ELR (cell line): Measurements from ENCODE around the gene DTNBP1.

ENCODE experiments used
- DNase-seq: peaks from one replicate; pipeline ENCODE4 v3.0.0-alpha.2; 2015; ENCODE audit warnings: low read depth

Gene DTNBP1

DNA sequence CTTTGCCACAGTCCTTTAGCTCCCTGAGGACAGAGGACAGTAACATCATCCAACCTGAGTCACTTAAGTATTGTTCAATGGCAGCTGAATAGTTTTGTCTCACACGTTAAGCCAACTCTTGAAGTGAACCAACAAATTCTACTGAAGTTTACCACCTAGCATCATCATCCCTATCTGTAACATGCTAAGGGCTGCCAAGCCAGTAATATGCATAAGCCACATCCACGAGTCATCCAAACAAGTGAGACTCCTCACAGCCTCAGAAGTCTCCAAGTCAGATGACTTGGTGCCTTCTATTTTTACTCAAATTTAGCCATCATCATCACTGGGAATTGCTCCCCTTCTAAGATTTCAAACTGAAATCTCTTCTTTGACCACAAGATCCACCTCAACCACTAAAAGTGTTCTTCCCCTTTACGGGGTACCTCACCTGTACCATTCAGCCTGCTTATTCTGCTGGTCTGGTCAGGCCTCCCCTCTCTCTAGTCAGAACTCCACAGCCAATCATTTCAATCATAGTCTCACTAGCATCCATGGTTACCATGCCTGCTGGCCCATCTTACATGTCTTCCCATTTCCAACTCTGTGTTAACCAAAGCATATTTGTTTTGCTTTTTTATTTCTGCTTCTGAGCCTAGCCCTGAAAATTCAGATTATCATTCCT lies 73.7 kb downstream of the DTNBP1 start:
- DNase-seq: peak; percentile 75

DNA sequence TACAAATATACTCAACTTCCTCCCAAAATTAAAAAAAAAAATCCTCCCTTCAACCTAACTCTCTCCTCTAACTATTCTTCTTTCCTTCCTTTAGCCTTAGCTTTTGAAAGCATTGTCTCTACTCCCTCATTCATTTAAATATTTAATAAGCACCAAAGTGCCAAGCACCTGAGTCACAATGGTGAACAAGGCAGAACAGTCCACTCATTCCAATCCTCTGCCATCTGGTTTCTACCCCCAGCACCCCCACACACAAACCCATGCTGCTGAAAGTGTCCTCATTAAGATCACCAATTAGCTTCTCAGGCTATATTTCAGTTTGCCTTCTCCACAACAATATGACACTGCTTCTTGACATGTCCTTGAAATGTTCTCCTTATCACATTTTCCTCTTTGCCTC lies 76.3 kb downstream of the DTNBP1 start:
- DNase-seq: peak; percentile 40

DNA sequence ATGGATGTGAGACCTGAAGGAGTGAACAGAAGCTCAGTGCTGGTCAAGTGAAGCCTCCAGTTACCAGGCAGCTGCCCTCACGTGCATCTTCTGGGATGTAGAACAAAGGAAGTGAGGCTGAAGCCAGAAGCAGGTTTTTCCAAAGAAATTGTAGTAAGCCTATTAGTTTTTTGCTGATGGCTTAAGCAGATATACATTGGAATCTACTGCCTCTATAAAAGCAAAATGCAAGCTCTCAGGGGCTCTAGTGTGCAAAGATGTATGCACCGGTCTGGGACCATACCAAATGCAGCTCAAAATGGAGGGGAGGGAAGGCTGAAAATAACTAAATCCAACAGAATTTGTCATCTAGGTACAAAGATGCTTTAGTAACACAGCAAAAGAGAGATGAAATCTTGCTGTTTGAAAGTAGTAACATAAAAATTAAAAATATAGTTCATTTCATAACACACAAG lies 77.0 kb downstream of the DTNBP1 start:
- no peak for DNase-seq

DNA sequence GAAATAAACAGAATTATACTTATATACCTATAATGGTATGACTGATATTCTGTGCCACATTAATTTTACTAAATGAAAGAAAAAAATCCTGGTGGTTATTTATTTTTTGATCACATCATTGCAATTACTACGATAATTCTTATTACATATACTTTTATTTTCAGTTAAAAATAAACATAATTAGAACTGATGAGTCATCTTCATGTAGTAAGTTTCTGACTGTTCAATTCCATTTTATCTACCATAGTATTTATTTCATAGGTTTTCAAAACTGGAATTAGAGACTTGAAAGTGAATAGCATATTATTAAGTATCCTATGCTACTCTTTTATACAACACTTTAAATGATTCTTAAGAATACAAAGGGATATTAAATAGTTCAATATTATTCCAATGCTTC lies 80.3 kb downstream of the DTNBP1 start:
- DNase-seq: peak; percentile 5

DNA sequence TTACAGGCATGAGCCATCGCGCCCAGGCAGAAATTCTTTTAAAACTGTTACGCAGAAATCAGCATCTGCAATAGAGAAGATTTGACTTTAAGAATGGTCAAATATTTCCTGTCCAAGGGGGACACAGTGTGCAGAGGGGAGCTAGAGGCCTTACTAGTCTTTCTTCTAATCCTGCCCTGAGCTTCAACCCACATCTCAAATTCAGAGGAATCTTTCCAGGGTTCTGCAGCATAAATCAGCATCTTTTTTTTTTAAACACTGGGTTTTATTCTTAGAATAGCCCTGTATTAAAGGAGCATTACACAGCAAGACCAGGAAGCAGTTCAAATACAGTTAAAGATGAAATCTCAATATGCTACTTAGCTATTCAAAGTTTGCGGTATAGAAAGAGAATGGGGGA lies 81.1 kb downstream of the DTNBP1 start:
- DNase-seq: no peak

DNA sequence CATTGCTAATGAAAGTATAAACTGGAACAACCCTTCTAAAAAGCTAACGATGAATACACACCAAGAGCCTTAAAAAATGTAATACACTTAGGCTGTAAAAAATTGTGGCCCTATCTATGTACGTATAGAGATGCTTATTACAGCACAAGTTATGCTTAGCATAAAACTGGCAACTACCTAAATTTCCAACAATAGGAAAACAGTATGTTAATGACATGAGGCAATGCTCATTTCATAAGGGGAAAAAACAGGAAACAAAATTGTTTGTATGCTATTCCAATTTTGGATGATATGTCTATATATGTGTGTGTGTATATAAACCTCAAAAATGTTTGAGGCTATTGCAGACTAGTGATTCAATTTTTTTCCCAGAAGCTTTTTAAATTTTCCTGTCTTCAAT lies 82.5 kb downstream of the DTNBP1 start:
- no peak for DNase-seq

DNA sequence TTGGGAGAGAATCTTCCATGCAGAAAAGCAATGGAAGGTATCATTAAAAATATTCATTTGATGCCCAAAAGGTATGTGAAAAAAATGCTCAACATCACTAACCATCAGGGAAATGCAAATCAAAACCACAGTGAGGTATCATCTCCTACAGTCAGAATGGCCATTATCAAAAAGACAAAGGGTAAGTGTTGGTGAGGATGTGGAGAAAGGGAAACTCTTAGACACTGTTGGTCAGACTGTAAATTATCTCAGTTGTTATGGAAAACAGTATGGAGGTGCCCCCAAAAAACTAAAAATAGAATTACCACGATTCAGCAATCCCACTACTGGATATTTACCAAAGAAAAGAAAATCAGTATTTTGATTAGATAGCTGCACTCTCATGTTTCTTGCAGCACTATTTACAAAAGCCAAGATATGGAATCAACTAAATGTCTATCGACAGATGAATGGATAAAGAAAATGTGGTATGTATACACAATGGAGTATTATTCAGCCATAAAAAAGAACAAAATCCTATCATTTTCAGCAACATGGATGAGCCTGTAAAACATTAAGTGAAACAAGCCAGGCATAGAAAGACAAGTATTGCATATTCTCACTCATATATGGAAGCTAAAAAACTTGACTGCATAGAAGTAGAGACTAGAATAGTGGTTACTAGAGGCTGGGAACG lies 84.0 kb downstream of the DTNBP1 start:
- no peak for DNase-seq

DNA sequence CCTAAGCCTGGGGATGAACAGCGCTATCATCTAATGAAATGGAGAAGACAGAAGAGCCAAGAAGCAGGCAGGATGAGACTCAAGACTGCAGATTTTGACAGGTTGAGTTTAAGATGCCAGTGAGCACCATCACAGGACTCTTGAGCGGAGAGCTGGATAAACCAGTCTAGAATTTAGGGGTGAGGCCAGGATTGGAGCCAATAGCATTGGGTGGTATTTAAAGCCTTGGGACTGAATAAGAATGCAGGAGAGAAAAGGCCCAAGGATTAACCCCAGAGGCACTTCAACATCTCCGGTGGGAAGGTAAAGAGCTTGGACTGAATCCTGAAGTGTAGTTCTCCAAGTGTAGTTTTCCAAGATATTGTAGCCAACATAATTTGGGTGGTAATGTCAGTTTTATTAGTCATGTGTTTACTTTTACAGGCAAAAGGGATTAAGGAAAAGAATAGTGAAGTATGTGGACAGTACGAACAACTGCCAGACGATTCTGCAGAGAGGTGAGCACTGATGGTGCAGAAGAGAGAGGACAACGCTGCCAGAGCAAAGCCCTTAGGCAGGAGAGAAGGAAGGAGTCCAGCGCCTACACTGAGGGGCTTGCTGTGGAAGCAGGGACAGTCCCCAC lies 85.2 kb downstream of the DTNBP1 start:
- DNase-seq: no peak

DNA sequence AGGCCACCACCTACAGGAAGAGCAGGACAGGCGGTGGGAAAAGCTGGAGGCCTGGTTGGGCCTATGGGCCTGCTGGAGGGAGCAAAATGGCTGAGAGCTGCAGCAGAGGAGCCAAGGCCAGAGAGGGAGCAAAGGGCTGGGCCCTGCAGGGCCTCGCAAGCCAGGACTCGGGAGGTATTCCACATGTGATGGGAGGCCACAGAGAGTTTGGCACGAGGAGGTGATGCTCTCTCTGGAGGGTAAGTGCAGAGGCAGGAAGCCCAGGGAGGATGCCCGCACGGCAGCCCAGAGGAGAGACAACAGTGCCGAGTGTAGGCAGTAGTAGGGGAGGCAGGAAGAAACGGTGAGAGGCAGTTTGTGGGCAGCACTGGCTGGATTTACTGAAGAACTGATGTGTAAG lies 85.7 kb downstream of the DTNBP1 start:
- DNase-seq: no peak

DNA sequence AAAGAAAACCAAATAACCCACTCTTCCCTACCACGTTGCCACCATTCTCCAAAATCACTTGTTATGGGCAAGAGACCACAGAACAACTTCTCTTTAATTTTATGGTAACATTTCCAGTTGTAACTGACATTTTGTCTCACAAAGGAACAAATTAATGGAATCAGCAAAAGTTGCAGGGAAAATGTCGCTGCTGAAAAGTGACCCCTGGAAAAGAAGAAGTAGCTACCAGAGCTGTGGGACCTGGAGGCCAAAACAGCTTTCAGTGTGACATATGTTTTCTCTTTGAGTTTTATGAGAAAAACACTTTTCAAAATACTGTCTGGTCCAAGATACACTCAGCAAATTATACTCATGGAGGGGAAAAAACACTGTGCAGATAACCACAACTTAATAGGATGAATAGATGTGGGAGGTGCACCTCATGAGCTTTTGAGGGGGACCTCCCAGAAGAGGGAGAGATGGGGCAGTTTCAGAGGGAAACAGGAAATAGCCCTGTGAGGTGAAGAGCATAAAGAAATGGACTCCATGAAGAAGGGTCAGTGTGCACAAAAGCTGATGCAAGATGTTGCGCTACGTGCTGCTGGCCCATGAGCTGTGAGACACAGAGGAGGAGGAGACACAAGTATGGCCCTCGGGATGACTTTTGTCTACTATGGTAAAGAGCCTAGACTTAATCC lies 87.3 kb downstream of the DTNBP1 start:
- no peak for DNase-seq

DNA sequence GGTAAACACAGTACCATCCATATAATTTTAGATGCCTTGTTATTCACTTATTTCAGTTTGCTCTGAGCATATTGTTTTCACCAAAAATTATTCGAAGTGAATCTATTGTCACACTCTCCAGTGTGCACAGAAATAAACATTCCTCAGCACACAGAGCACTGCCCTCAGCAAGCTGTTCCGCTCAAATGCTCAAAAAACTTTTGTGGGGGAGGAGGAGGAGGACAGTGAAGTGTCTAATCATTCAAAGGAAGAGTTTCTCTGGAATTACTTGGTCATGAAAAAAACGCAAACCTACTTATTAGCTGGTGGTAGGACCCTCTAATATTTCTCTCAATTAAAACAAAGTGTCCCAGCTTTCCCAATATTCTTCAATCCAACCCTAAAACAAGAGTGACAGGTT lies 88.3 kb downstream of the DTNBP1 start:
- no peak for DNase-seq

DNA sequence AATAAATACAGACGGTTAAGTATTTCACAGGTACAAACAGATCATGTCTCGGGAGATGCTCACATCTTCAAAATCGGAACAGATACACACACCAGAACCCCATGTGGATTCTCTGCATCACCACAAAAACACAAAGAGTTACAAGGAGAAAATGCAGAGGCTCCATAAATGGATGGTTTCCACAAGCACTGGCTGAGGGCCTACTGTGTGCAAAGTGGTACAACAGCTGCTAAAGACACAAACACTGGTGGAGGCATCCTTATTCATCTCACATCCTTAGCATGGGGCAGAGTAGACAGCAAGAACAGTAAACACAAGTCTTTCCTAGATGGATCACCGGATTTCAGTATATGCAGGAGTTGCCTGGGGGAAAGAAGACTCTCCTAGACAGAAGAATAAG lies 88.8 kb downstream of the DTNBP1 start:
- DNase-seq: no peak

DNA sequence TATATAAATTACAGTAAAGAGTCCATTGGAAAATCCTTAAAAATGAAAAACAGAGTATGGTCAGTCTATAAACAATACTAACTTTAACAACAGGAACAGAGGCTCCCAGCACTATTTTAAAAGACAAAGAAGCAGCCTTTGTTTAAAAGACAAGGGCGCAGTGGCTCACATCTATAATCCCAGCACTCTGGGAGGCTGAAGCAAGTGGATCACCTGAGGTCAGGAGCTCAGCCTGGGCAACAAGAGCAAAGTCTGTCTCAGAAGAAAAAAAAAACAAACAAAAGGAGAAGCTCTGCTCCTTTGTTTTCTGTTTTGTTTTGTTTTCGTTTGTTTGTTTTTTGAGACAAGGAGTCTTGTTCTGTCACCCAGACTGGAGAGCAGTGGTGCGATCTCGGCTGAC lies 89.4 kb downstream of the DTNBP1 start:
- no peak for DNase-seq

DNA sequence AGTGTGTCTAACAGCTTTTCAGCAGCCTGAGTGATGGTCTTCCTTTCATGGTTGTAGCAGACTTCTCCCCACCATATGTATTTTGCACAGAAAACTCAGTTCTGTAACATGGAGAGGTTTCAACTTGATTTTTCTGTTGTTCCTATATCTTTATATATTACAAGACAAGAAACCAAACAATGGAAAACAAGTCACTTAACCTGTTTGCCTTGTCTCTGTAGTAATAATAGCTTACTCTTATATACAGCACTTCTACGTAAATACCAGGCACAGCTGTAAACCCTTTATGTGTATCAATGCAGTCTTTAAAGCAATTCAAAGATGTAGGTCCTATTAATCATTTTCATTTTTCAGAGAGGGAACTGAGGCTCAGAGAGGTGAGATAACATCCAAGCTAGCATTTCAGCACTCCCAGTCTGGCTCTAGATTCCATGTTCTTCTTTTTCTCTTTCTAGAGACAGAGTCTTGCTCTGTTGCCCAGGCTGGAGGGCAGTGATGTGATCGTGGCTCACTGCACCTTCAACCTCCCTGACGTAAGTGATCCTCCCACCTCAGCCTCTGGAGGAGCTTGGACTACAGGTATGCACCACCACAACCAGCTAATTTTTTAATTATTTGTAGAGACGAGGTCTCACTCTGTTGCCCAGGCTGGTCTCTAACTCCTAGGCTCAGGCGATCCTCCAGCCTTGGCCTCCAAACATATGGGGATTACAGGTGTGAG lies 90.4 kb downstream of the DTNBP1 start:
- DNase-seq: no peak

DNA sequence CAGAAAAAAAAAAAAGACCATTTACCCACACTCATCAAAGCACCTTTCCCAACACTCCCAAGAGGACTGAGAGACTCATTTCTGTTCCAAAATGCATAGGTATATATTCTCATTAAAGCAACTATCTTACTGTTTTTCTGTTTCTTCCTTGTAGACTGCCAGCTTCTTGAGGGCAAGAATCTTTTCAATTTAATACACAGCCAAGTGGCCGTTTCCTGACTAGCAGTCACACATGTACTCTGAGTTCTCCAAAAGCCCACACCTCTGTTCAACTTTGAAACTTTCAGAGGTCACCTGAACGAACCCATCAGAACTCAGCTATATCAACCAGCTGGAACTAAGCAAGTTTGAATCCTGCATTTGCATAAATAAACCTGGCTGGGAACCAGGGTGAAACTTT lies 92.7 kb downstream of the DTNBP1 start:
- no peak for DNase-seq

DNA sequence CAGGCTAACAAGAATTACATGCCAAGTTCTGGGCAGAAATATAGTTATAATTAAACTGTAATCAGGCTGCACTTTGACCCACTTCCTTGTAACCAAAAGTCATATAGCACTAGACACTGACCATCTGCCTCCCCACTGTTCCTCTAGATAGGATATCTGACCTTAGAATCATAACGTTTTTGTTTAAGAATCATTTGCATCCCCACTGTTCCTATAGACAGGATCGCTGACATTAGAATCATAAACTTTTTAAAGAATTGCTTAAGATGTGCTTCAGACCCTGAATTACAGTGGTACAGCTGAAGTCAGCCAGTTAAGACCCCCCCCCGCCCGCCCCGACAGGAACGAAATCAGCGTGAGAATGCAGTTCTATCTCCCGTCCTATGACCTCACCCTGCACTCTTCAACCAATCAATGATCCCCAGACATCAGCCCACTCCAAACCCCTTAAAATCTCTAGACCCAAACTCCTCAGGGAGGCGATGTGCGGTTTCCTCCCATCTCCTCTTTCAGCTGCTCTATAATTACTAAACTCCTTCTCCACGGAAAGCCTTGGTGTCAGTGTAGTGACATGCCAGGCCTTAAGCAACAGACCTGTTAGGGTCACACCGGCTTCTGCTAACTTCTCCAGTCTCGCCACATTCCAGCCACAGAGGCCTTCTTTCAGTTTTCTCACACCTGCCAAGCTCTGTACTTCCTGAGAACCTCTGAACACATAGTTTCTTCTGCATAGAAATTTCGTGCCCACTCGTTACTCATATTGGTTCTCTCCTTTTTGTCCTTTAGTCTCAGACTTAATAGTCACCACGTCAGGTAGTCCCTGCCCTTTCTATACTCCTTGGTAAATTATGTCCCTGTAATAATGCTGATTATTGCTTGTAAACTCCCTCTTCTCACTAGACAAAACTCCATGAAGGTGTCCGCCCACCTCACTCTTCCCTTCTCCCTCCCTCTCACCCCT lies 93.5 kb downstream of the DTNBP1 start:
- DNase-seq: no peak

DNA sequence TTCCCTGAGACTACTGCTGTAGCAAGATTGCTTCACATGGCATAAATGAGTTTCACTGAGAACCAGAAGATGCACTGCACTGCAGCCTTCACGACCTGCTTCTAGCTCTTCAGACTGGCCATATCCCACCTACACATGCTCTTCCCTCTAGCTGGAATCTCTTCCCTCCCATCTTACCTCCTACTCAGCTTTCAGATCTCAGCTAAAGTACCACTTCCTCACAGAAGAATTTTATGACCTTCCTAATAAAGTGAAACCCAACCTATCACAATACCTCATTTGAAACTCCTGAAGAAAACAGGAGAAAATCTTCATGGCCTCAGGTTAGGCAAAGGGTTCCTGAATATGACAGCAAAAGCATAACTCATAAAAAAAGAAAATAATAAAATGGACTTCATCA lies 99.9 kb downstream of the DTNBP1 start:
- DNase-seq: no peak

DNA sequence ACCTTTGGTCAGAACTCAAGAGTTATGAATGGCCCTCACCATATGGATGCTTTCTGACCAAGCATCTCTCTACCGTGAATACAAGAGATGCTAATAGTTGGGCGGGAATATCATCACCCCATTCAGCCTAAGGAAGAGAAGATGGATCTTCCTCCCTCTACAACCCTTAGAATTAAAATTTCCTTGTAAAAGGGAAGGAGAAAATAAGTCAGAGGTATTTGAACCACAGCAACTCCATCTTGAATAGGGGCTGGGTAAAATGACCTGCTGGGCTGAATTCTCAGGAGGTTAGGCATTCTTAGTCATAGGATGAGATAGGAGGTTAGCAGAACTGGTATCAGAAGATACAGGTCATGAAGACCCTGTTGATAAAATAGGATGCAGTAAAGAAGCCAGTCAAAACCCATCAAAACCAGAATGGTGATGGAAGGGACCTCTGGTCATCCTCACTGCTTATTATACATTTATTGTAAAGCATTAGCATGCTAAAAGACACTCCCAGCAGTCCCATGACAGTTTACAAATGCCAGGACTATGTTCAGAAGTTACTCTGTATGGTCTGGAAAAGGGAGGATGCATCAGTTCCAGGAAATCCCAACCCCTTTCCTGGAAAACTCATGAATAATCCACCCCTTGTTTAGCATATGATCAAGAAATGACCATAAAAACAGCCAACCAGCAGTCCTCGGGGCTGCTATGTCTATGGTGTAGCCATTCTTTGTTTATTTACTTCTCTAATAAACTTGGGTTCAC lies 101.2 kb downstream of the DTNBP1 start:
- DNase-seq: no peak

DNA sequence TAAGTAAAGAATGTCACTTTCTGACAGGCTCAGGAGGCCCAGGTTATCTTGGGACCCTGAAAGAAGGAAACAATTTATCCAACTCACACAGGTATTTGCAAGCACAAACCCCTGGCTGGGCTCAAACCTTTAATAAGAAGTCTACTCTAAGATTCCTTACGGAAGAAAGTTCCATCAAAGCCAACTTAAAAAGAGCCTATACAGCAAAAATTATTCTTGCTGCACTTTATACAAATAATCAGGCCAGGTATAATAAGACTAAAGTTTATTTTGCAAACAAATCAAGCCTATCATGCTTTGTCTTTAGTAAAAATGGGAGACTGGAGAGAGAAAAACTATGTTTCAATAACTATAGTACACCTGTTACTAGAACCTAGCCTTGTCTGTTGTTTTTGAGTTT lies 102.1 kb downstream of the DTNBP1 start:
- DNase-seq: no peak

DNA sequence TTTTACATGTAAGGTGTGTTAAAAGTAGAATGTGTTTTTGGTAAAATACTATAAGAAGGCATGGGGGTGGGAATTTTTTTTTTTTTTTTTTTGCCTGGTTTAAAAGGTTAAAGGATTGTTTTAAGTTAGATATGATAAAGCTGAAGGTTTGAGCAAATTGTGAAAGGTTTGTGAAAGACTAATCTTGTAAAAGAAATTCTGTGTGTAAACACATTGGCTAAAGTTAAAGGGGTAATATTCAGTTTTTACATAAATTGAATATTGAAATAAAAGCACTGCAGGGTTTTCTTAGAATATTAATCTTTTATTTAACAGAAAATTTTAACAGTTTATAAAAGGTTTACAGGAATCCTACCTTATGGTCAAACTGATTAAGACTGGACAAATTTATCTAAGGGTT lies 105.7 kb downstream of the DTNBP1 start:
- DNase-seq: no peak
